HEK293T (cell line): ENCODE measurements around the gene RSKR.

Experiments used
- ARNT ChIP-seq: fragments of 450-650 bp; IDR thresholded peaks from 2 replicates; pipeline ENCODE4 v1.6.1; 2017; ENCODE audit warnings: mild to moderate bottlenecking
- CTBP1 ChIP-seq: fragments of 450-650 bp; IDR thresholded peaks from 2 replicates; pipeline ENCODE4 v1.6.1; 2016; ENCODE audit warnings: borderline replicate concordance
- ELF4 ChIP-seq: fragments of 450-650 bp; IDR thresholded peaks from 2 replicates; pipeline ENCODE4 v1.6.1; 2017; ENCODE audit warnings: antibody characterized with exemption
- FOXA1 ChIP-seq: fragments of 450-650 bp; IDR thresholded peaks from 2 replicates; pipeline ENCODE4 v1.6.1; 2016; ENCODE audit warnings: mild to moderate bottlenecking
- FOXK2 ChIP-seq: fragments of 450-650 bp; IDR thresholded peaks from 2 replicates; pipeline ENCODE4 v1.6.1; 2016; ENCODE audit warnings: mild to moderate bottlenecking
- FOXM1 ChIP-seq: fragments of 450-650 bp; IDR thresholded peaks from 2 replicates; pipeline ENCODE4 v1.6.1; 2017; ENCODE audit warnings: mild to moderate bottlenecking, borderline replicate concordance
- HDGF ChIP-seq: fragments of 450-650 bp; IDR thresholded peaks from 2 replicates; pipeline ENCODE4 v1.6.1; 2017; ENCODE audit warnings: antibody characterized with exemption, borderline replicate concordance
- NFRKB ChIP-seq: fragments of 450-650 bp; IDR thresholded peaks from 2 replicates; pipeline ENCODE4 v1.6.1; 2016; ENCODE audit warnings: mild to moderate bottlenecking, moderate library complexity
- SP1 ChIP-seq: fragments of 450-650 bp; IDR thresholded peaks from 2 replicates; pipeline ENCODE4 v1.6.1; 2017
- SUZ12 ChIP-seq: fragments of 450-650 bp; IDR thresholded peaks from 2 replicates; pipeline ENCODE4 v1.6.1; 2016; ENCODE audit warnings: mild to moderate bottlenecking
- TARDBP ChIP-seq: fragments of 450-650 bp; IDR thresholded peaks from 2 replicates; pipeline ENCODE4 v1.6.1; 2016
- TF ChIP-seq, protein P1 (sequence below): fragments of 450-650 bp; IDR thresholded peaks from 2 replicates; pipeline ENCODE4 v1.6.1; 2016

DNA sequence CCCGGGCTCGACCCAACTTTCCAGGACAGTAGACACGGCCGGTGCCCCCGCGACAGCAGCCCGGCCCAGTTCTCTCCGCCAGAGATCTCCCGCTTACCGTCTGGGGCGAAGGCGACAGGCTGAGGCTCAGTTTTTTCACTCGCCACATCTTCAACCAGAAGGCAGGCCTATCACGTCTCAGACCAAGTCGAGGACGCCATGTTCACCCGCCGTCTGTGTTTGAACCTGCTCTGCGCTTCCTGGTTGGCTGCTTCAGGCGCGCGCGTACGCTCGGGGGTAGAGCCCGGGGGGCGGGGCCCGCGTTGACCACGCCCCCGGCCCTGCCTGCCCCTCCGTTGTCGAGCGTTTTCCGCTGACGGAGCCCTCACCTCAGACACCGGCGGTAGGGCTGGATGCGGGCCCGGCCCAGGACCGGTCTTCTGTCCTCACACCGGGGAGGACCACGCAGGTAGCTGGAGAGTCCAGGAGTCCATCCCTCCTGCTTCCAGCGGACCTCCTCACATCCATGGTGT is 15.1 kb downstream of the RSKR start, which contains the start of gene SPAG5:
- TF ChIP-seq SP1: no peak
- TF ChIP-seq ARNT: no peak
- no peak for TF ChIP-seq TARDBP
- TF ChIP-seq HDGF: 0 out of 2 replicates have a peak, but pooled peaks have one; percentile 50
- no peak for TF ChIP-seq CTBP1
- no peak for TF ChIP-seq SUZ12
- no peak for TF ChIP-seq FOXM1
- TF ChIP-seq, protein P1, sequence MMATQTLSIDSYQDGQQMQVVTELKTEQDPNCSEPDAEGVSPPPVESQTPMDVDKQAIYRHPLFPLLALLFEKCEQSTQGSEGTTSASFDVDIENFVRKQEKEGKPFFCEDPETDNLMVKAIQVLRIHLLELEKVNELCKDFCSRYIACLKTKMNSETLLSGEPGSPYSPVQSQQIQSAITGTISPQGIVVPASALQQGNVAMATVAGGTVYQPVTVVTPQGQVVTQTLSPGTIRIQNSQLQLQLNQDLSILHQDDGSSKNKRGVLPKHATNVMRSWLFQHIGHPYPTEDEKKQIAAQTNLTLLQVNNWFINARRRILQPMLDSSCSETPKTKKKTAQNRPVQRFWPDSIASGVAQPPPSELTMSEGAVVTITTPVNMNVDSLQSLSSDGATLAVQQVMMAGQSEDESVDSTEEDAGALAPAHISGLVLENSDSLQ: no peak
- peak; percentile 45; the same call in 1 of the 2 replicates for TF ChIP-seq ELF4
- TF ChIP-seq FOXA1: no peak
- no peak for TF ChIP-seq NFRKB
- no peak for TF ChIP-seq FOXK2
